IMR-90 (cell line): ENCODE data around the gene GUCY2D. TPM values are rescaled to one million over a fixed set of nuclear protein-coding genes. Genes with fewer than 3 reads are reported as not detected.

ENCODE experiments used
- ATAC-seq: fragments of 200-7000 bp; cut with Tn5 transposase; 2 replicates; pipeline ENCODE4 v1.9.1; 2020; ENCODE audit warnings: low read depth, mild to moderate bottlenecking, moderate library complexity
- BruUV-seq: library from RNA; stranded (reverse); fragments of 400-500 nt; replicated peaks from 2 replicates; lab custom pipeline; 2021; lab: Mats Ljungman, UMichigan
- CTCF ChIA-PET: fragments of 300-600 bp; formaldehyde crosslinking; extraction: SDS; loops from one replicate; lab custom pipeline; 2021; ENCODE audit warnings: antibody characterized with exemption; lab: Yijun Ruan, JAX
- POLR2A ChIA-PET: fragments of 300-600 bp; sonication (Branson Sonifier 250); formaldehyde crosslinking; loops from one replicate; lab custom pipeline; 2022; ENCODE audit warnings: antibody characterized with exemption; ENCODE audit not compliant: unreplicated experiment; lab: Charles Lee
- DNase-seq: peaks from one replicate; pipeline ENCODE4 v3.0.0; 2013
- H2AFZ ChIP-seq: replicated peaks from 2 replicates; pipeline ENCODE3; 2013; ENCODE audit warnings: low read length, mild to moderate bottlenecking; ENCODE audit not compliant: poor library complexity
- H2AK5ac ChIP-seq: 2 replicates; pipeline ENCODE4 v1.6.1; 2013; ENCODE audit warnings: low read depth, low read length, inconsistent platforms
- H2AK9ac ChIP-seq: replicated peaks from 2 replicates; pipeline ENCODE3; 2013; ENCODE audit warnings: mild to moderate bottlenecking, low read depth, low read length, moderate library complexity; ENCODE audit not compliant: poor library complexity
- H2BK120ac ChIP-seq: 2 replicates; pipeline ENCODE4 v1.6.1; 2013; ENCODE audit warnings: low read depth, low read length, inconsistent platforms
- H2BK15ac ChIP-seq: 3 replicates; pipeline ENCODE4 v1.6.1; 2013; ENCODE audit warnings: low read depth, low read length, inconsistent platforms
- H2BK20ac ChIP-seq: 2 replicates; pipeline ENCODE4 v1.6.1; 2013; ENCODE audit warnings: low read depth, mild to moderate bottlenecking, inconsistent platforms, low read length, moderate library complexity
- H2BK5ac ChIP-seq: 2 replicates; pipeline ENCODE4 v1.6.1; 2013; ENCODE audit warnings: mild to moderate bottlenecking, low read depth, low read length, inconsistent platforms; ENCODE audit not compliant: poor library complexity, severe bottlenecking
- H3K14ac ChIP-seq: replicated peaks from 2 replicates; pipeline ENCODE4 v1.6.1; 2013; ENCODE audit warnings: low read depth, low read length, inconsistent platforms
- H3K18ac ChIP-seq: 2 replicates; pipeline ENCODE4 v1.6.1; 2013; ENCODE audit warnings: low read depth, low read length, control low read depth
- H3K23ac ChIP-seq: 2 replicates; pipeline ENCODE4 v1.6.1; 2013; ENCODE audit warnings: low read depth, low read length, inconsistent platforms
- H3K27ac ChIP-seq: 2 replicates; pipeline ENCODE4 v1.5.1; 2013; ENCODE audit warnings: mild to moderate bottlenecking, control low read depth, low read length; ENCODE audit not compliant: insufficient read depth
- H3K27me3 ChIP-seq: 2 replicates; pipeline ENCODE4 v1.6.1; 2013; ENCODE audit warnings: low read length; ENCODE audit not compliant: control insufficient read depth, insufficient read depth
- H3K36me3 ChIP-seq: 2 replicates; pipeline ENCODE4 v1.6.1; 2013; ENCODE audit warnings: low read length, mixed read lengths; ENCODE audit not compliant: control insufficient read depth, insufficient read depth
- H3K4ac ChIP-seq: 2 replicates; pipeline ENCODE4 v1.6.1; 2013; ENCODE audit warnings: low read depth, low read length, inconsistent platforms
- H3K4me1 ChIP-seq: 2 replicates; pipeline ENCODE4 v1.6.1; 2013; ENCODE audit warnings: low read length, mixed read lengths; ENCODE audit not compliant: control insufficient read depth, insufficient read depth
- H3K4me2 ChIP-seq: 2 replicates; pipeline ENCODE4 v1.6.1; 2013; ENCODE audit warnings: low read depth, mild to moderate bottlenecking, control low read depth, low read length, moderate library complexity
- H3K4me3 ChIP-seq: 2 replicates; pipeline ENCODE4 v1.5.1; 2013; ENCODE audit warnings: low read depth, mild to moderate bottlenecking, control low read depth, low read length, moderate library complexity; ENCODE audit not compliant: insufficient read depth
- H3K56ac ChIP-seq: 2 replicates; pipeline ENCODE4 v1.6.1; 2013; ENCODE audit warnings: low read length, inconsistent platforms; ENCODE audit not compliant: insufficient read depth; ENCODE audit errors: extremely low read depth
- H3K79me1 ChIP-seq, 2 experiments: 2 replicates each; pipeline ENCODE4 v1.6.1; 2013; ENCODE audit warnings: low read length in 2 of 2, inconsistent platforms in 1 of 2, low read depth in 1 of 2
- H3K9ac ChIP-seq: 2 replicates; pipeline ENCODE4 v1.6.1; 2013; ENCODE audit warnings: low read depth, low read length, control low read depth
- H3K9me1 ChIP-seq: 2 replicates; pipeline ENCODE4 v1.6.1; 2013; ENCODE audit warnings: low read length, inconsistent platforms; ENCODE audit not compliant: insufficient read depth
- H3K9me3 ChIP-seq: 2 replicates; pipeline ENCODE4 v1.6.1; 2013; ENCODE audit warnings: low read length; ENCODE audit not compliant: control insufficient read depth, insufficient read depth
- H4K20me1 ChIP-seq: 2 replicates; pipeline ENCODE4 v1.6.1; 2013; ENCODE audit warnings: low read length, inconsistent platforms; ENCODE audit not compliant: insufficient read depth
- H4K5ac ChIP-seq: 2 replicates; pipeline ENCODE4 v1.6.1; 2013; ENCODE audit warnings: mild to moderate bottlenecking, low read depth, low read length, control low read depth
- H4K8ac ChIP-seq, 2 experiments: 2 replicates each; pipeline ENCODE4 v1.6.1; 2013; ENCODE audit warnings: low read depth in 2 of 2, low read length in 2 of 2, control low read depth in 1 of 2, inconsistent platforms in 1 of 2
- H4K91ac ChIP-seq: 2 replicates; pipeline ENCODE4 v1.6.1; 2013; ENCODE audit warnings: low read depth, low read length, inconsistent platforms; ENCODE audit not compliant: insufficient read depth
- BHLHE40 ChIP-seq: fragments of 150-350 bp; IDR thresholded peaks from 2 replicates; pipeline ENCODE4 v1.6.1; 2016; ENCODE audit warnings: mild to moderate bottlenecking, low read depth, low read length
- CEBPB ChIP-seq: IDR thresholded peaks from 2 replicates; pipeline ENCODE4 v1.6.1; 2012; ENCODE audit warnings: low read depth, low read length, improper control_type of control experiment
- CHD1 ChIP-seq: IDR thresholded peaks from 2 replicates; pipeline ENCODE4 v1.6.1; 2012; ENCODE audit warnings: low read depth, low read length, improper control_type of control experiment
- MAZ ChIP-seq: IDR thresholded peaks from 2 replicates; pipeline ENCODE4 v1.6.1; 2012; ENCODE audit warnings: low read depth, mild to moderate bottlenecking, low read length, improper control_type of control experiment, moderate library complexity, borderline replicate concordance
- NFE2L2 ChIP-seq: fragments of 150-350 bp; IDR thresholded peaks from 2 replicates; pipeline ENCODE4 v1.6.1; 2016; ENCODE audit warnings: low read depth, mild to moderate bottlenecking, low read length
- POLR2A ChIP-seq: IDR thresholded peaks from 2 replicates; pipeline ENCODE4 v1.6.1; 2012; ENCODE audit warnings: mild to moderate bottlenecking, low read depth, low read length
- SMC3 ChIP-seq: fragments of 150-350 bp; IDR thresholded peaks from 2 replicates; pipeline ENCODE4 v1.6.1; 2016; ENCODE audit warnings: low read depth, mild to moderate bottlenecking, antibody characterized with exemption, low read length, moderate library complexity
- WGBS, 2 experiments: methylation state at CpG; one replicate each; pipeline versions ENCODE4 v1.1.5 to v1.1.7; 2013; ENCODE audit warnings: missing lambda C conversion rate in 2 of 2; ENCODE audit not compliant: insufficient read length in 1 of 2; ENCODE audit errors: extremely low coverage in 2 of 2; 5-methylcytosine and 5-hydroxymethylcytosine counted together
- dilution Hi-C: fragments of 300-500 bp; cut with HindIII; formaldehyde crosslinking; loops from one replicate; pipeline ENCODE4 v1.14.3; 2018; ENCODE audit warnings: low sequenced_read_pairs; ENCODE audit not compliant: unreplicated experiment
- in situ Hi-C: fragments of 300-500 bp; cut with MboI; formaldehyde crosslinking; loops from 3 replicates; pipeline ENCODE4 v1.14.3; 2019; ENCODE audit warnings: low sequenced_read_pairs, inconsistent platforms, mixed read lengths
- intact Hi-C: fragments of 100-400 bp; cut with micrococcal nuclease; formaldehyde crosslinking; loops from 2 replicates; pipeline ENCODE4 v1.10.0; 2022
- polyA plus RNA-seq, 3 experiments: library from polyadenylated mRNA; depleted of rRNA; stranded (reverse); fragments of >200 nt; gene quantifications; 2 replicates each; pipeline ENCODE4 v1.2.3, GENCODE V29; 2012; ENCODE audit warnings: low replicate concordance in 1 of 3
- total RNA-seq: library from RNA; depleted of rRNA; stranded (reverse); fragments of >200 nt; gene quantifications from 2 replicates; pipeline ENCODE4 v1.2.3, GENCODE V29; 2012
- TF ChIP-seq, protein P1 (sequence below): conservative IDR thresholded peaks from 2 replicates; pipeline ENCODE4 v1.5.1; 2012; ENCODE audit warnings: mild to moderate bottlenecking, low read depth, low read length, improper control_type of control experiment
- TF ChIP-seq, protein P2 (sequence below): fragments of 150-350 bp; IDR thresholded peaks from 2 replicates; pipeline ENCODE4 v1.6.1; 2016; ENCODE audit warnings: low read depth, mild to moderate bottlenecking, low read length, moderate library complexity, borderline replicate concordance
- TF ChIP-seq, protein P3 (sequence below): fragments of 150-350 bp; IDR thresholded peaks from 2 replicates; pipeline ENCODE4 v1.6.1; 2017; ENCODE audit warnings: mild to moderate bottlenecking, antibody characterized with exemption, low read length, low read depth

GUCY2D gene
- total and polyA plus RNA-seq, 2 of the 4 experiments (the other 2 are of a cell fraction): 0.03 TPM; not detected in 1

DNA sequence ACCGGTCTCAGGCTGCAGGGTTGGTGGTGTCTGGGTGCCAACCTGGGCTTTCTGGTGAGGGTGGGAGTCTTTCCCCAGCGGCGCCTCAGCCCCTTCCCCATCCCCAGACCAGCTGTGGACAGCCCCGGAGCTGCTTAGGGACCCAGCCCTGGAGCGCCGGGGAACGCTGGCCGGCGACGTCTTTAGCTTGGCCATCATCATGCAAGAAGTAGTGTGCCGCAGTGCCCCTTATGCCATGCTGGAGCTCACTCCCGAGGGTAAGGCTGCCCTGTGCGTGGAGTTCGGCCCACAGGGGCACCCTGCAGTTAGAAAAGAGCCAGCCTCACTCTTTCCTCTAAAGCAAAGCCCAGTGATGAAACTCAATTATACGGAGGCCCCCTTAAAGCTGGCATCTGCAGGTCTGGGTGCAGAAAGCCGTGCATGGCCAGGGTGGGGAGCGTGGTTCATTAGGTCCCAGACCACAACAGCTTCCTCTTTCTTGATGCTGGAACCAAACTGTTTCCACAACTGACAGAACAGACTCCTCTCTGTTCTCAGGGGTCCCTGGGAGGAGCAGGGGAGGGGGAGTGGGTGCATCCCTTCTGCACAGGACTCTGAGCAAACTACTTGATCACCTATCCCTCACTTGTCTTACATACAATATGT lies 10.7 kb downstream of the GUCY2D start:
- Histone ChIP-seq H3K56ac (no peak overlapping the region), H3K14ac (no peak overlapping the region), H2BK15ac (no peak overlapping the region), H3K79me1 (no peaks in the 10 kb centered on the region), H4K20me1 (no peaks in the 10 kb centered on the region), H2AK5ac (no peak overlapping the region), H3K4ac (no peak overlapping the region), H4K8ac (no peak overlapping the region), H3K27me3 (peaks cover 77% of the 10 kb centered on the region), H3K9me3 (no peaks in the 10 kb centered on the region), H3K4me1 (peaks cover 3% of the 10 kb centered on the region; the same call in 1 of the 2 replicates), H4K5ac (no peak overlapping the region), H2AK9ac (no peak overlapping the region), H2BK20ac (no peak overlapping the region), H2BK120ac (no peak overlapping the region), H3K4me3 (no peak overlapping the region), H3K36me3 (no peaks in the 10 kb centered on the region), H3K23ac (no peak overlapping the region), H3K9me1 (no peaks in the 10 kb centered on the region), H2BK5ac (no peak overlapping the region), H3K18ac (no peak overlapping the region), H3K4me2 (no peak overlapping the region), H4K91ac (no peak overlapping the region), H3K27ac (no peak overlapping the region), H3K9ac (no peak overlapping the region), H2AFZ (no peak overlapping the region)
- ATAC-seq (no peak), DNase-seq (no peak)
- no CpG with 5 or more reads among the region's 17 CpGs for WGBS, 2 experiments
- no TSS peak for BruUV-seq
- CTCF ChIA-PET: no interaction called here
- POLR2A ChIA-PET: no interaction called here
- TF ChIP-seq CEBPB: no peak
- TF ChIP-seq, protein P1, sequence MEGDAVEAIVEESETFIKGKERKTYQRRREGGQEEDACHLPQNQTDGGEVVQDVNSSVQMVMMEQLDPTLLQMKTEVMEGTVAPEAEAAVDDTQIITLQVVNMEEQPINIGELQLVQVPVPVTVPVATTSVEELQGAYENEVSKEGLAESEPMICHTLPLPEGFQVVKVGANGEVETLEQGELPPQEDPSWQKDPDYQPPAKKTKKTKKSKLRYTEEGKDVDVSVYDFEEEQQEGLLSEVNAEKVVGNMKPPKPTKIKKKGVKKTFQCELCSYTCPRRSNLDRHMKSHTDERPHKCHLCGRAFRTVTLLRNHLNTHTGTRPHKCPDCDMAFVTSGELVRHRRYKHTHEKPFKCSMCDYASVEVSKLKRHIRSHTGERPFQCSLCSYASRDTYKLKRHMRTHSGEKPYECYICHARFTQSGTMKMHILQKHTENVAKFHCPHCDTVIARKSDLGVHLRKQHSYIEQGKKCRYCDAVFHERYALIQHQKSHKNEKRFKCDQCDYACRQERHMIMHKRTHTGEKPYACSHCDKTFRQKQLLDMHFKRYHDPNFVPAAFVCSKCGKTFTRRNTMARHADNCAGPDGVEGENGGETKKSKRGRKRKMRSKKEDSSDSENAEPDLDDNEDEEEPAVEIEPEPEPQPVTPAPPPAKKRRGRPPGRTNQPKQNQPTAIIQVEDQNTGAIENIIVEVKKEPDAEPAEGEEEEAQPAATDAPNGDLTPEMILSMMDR: no peak
- TF ChIP-seq BHLHE40: no peak
- TF ChIP-seq, protein P2, sequence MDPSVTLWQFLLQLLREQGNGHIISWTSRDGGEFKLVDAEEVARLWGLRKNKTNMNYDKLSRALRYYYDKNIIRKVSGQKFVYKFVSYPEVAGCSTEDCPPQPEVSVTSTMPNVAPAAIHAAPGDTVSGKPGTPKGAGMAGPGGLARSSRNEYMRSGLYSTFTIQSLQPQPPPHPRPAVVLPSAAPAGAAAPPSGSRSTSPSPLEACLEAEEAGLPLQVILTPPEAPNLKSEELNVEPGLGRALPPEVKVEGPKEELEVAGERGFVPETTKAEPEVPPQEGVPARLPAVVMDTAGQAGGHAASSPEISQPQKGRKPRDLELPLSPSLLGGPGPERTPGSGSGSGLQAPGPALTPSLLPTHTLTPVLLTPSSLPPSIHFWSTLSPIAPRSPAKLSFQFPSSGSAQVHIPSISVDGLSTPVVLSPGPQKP: no peak
- TF ChIP-seq, protein P3, sequence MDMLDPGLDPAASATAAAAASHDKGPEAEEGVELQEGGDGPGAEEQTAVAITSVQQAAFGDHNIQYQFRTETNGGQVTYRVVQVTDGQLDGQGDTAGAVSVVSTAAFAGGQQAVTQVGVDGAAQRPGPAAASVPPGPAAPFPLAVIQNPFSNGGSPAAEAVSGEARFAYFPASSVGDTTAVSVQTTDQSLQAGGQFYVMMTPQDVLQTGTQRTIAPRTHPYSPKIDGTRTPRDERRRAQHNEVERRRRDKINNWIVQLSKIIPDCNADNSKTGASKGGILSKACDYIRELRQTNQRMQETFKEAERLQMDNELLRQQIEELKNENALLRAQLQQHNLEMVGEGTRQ: no peak
- no peak for TF ChIP-seq POLR2A
- TF ChIP-seq NFE2L2: no peak
- no peak for TF ChIP-seq SMC3
- no peak for TF ChIP-seq CHD1
- no peak for TF ChIP-seq MAZ
- in situ Hi-C loops: no loop called here
- intact Hi-C loops: no loop called here
- dilution Hi-C loops: no loop called here
